Endodermal cell (in vitro differentiated cells): ENCODE measurements around the gene CACNA1F. TPM values are rescaled to one million over a fixed set of nuclear protein-coding genes. Genes with fewer than 3 reads are reported as not detected.
A peak's percentile ranks its signal among the peaks of the same experiment; 100 is the strongest.

Experiments
- DNase-seq: peaks from one replicate; pipeline ENCODE4 v3.0.0-alpha.2; 2017
- H3K27ac ChIP-seq: 2 replicates; pipeline ENCODE4 v1.5.1; 2013; ENCODE audit warnings: mild to moderate bottlenecking, low read depth, low read length, moderate library complexity
- H3K27me3 ChIP-seq: 2 replicates; pipeline ENCODE4 v1.6.1; 2013; ENCODE audit warnings: mild to moderate bottlenecking, low read length, moderate library complexity; ENCODE audit not compliant: insufficient read depth, control insufficient read depth, poor library complexity, severe bottlenecking
- H3K36me3 ChIP-seq: 2 replicates; pipeline ENCODE4 v1.7.0; 2013; ENCODE audit warnings: mild to moderate bottlenecking, low read length, moderate library complexity; ENCODE audit not compliant: control insufficient read depth, insufficient read depth
- H3K4me1 ChIP-seq: one replicate; pipeline ENCODE4 v1.7.0; 2013; ENCODE audit warnings: low read length; ENCODE audit not compliant: control insufficient read depth, insufficient read depth
- H3K4me3 ChIP-seq: 2 replicates; pipeline ENCODE4 v1.5.1; 2013; ENCODE audit warnings: mild to moderate bottlenecking, low read length, moderate library complexity
- H3K9ac ChIP-seq: 2 replicates; pipeline ENCODE4 v1.6.1; 2013; ENCODE audit warnings: mild to moderate bottlenecking, low read length, moderate library complexity; ENCODE audit not compliant: poor library complexity, severe bottlenecking; ENCODE audit errors: extremely low read depth
- H3K9me3 ChIP-seq: 2 replicates; pipeline ENCODE4 v1.6.1; 2013; ENCODE audit warnings: mild to moderate bottlenecking, low read length, moderate library complexity; ENCODE audit not compliant: control insufficient read depth
- H3K27ac Mint-ChIP-seq: 2 replicates; pipeline ENCODE4 v1.8.0; 2020; ENCODE audit warnings: mixed read lengths
- H3K27me3 Mint-ChIP-seq: 2 replicates; pipeline ENCODE4 v1.8.0; 2021; ENCODE audit warnings: mild to moderate bottlenecking, mixed read lengths; ENCODE audit not compliant: insufficient read depth
- H3K36me3 Mint-ChIP-seq: 2 replicates; pipeline ENCODE4 v1.8.0; 2020; ENCODE audit warnings: low read depth, mixed read lengths
- H3K4me1 Mint-ChIP-seq: 2 replicates; pipeline ENCODE4 v1.8.0; 2020; ENCODE audit warnings: mixed read lengths
- H3K4me3 Mint-ChIP-seq: 2 replicates; pipeline ENCODE4 v1.8.0; 2020; ENCODE audit warnings: mild to moderate bottlenecking, moderate library complexity, mixed read lengths
- H3K9me3 Mint-ChIP-seq: 2 replicates; pipeline ENCODE4 v1.8.0; 2020; ENCODE audit warnings: mild to moderate bottlenecking, mixed read lengths
- CTCF ChIP-seq: fragments of 200-600 bp; sonication (generic); conservative IDR thresholded peaks from 2 replicates; pipeline ENCODE4 v1.5.0; 2021; ENCODE audit warnings: antibody characterized with exemption, mild to moderate bottlenecking
- WGBS, 2 experiments: methylation state at CpG; one replicate each; pipeline versions ENCODE4 v1.1.5 to v1.1.7; 2013; ENCODE audit warnings: missing lambda C conversion rate in 2 of 2, mixed read lengths in 1 of 2; ENCODE audit not compliant: insufficient coverage in 1 of 2, insufficient read length in 1 of 2; 5-methylcytosine and 5-hydroxymethylcytosine counted together
- total RNA-seq, 2 donors: library from RNA; stranded (reverse); fragmentation: NEBNext Ultra II Directional in 1 of 2; extraction: Animal tissue kit (Norgen Biotek cat#: 25700) in 1 of 2; gene quantifications; 2 replicates in 1 of 2; 3 replicates in 1 of 2; pipeline ENCODE4 v1.2.1, GENCODE V29; 2021

The CACNA1F gene
- total RNA-seq, 2 donors from 2014 or later: 0.42 to 0.70 TPM

- Histone ChIP-seq H3K9ac (no peak overlapping the region), H3K36me3 (no peaks in the 10 kb centered on the region), H3K27me3 (no peaks in the 10 kb centered on the region), H3K4me1 (no peaks in the 10 kb centered on the region), H3K27ac (no peak overlapping the region), H3K9me3 (no peaks in the 10 kb centered on the region), H3K4me3 (no peak overlapping the region)
- Mint-ChIP-seq H3K4me3 (no peak overlapping the region), H3K27me3 (peaks cover 4% of the 10 kb centered on the region), H3K36me3 (no peaks in the 10 kb centered on the region), H3K27ac (no peak overlapping the region), H3K4me1 (no peaks in the 10 kb centered on the region), H3K9me3 (peaks cover 70% of the 10 kb centered on the region)
- DNase-seq: no peak
- no peak for TF ChIP-seq CTCF
- 91% methylated on average over 6 of the region's 8 CpGs; no CpG with 5 or more reads in 1 of the 2 experiments for WGBS, 2 experiments
Observed at GRCh38 chrX:49210406-49210805, 22.7 kb downstream of the CACNA1F start.

GRCh38 chrX:49209434-49210251 is 23.5 kb downstream of the CACNA1F start:
- H3K4me1 ChIP-seq: no peaks in the 10 kb centered on the region
- no peaks in the 10 kb centered on the region for H3K4me1 Mint-ChIP-seq
- peak overlapping the region; percentile 24 for H3K4me3 Mint-ChIP-seq
- H3K9me3 Mint-ChIP-seq: peaks cover 68% of the 10 kb centered on the region
- no peak overlapping the region for H3K27ac Mint-ChIP-seq
- H3K4me3 ChIP-seq: no peak overlapping the region
- peak; percentile 71 for DNase-seq
- TF ChIP-seq CTCF: no peak
- H3K36me3 ChIP-seq: no peaks in the 10 kb centered on the region
- H3K27ac ChIP-seq: no peak overlapping the region
- peaks cover 4% of the 10 kb centered on the region for H3K27me3 Mint-ChIP-seq
- no peaks in the 10 kb centered on the region for H3K9me3 ChIP-seq
- H3K9ac ChIP-seq: no peak overlapping the region
- no peaks in the 10 kb centered on the region for H3K27me3 ChIP-seq
- H3K36me3 Mint-ChIP-seq: no peaks in the 10 kb centered on the region
- 76 to 80% methylated on average over 2 to 25 of the region's 28 CpGs for WGBS, 2 experiments

- Histone ChIP-seq H3K27me3 (no peaks in the 10 kb centered on the region), H3K4me3 (no peak overlapping the region), H3K36me3 (no peaks in the 10 kb centered on the region), H3K9me3 (no peaks in the 10 kb centered on the region), H3K9ac (no peak overlapping the region), H3K27ac (no peak overlapping the region), H3K4me1 (no peaks in the 10 kb centered on the region)
- no peak overlapping the region for H3K27ac Mint-ChIP-seq
- H3K27me3 Mint-ChIP-seq: peaks cover 3% of the 10 kb centered on the region
- H3K4me3 Mint-ChIP-seq: no peak overlapping the region
- no peaks in the 10 kb centered on the region for H3K36me3 Mint-ChIP-seq
- no peak for DNase-seq
- no peaks in the 10 kb centered on the region for H3K4me1 Mint-ChIP-seq
- no peak for TF ChIP-seq CTCF
- H3K9me3 Mint-ChIP-seq: peaks cover 70% of the 10 kb centered on the region
- WGBS, 2 experiments: 90% methylated on average over 5 of the region's 5 CpGs; no CpG with 5 or more reads in 1 of the 2 experiments
Observed at GRCh38 chrX:49208399-49208798, 24.7 kb downstream of the CACNA1F start.
